Keratinocyte (primary cell): Measurements from ENCODE around the gene TP63. TPM values are rescaled to one million over a fixed set of nuclear protein-coding genes. Genes with fewer than 3 reads are reported as not detected.
A peak's percentile ranks its signal among the peaks of the same experiment; 100 is the strongest.

Experiments
- DNase-seq: peaks from one replicate; pipeline ENCODE4 v3.0.0-alpha.2; 2011; ENCODE audit warnings: low read depth, missing footprints, low spot score
- FAIRE-seq: peaks from 2 replicates; lab custom pipeline; 2011; peaks lifted over from hg19 to GRCh38; lab: Jason Lieb, UNC
- H2AFZ ChIP-seq: 2 replicates; pipeline ENCODE4 v1.6.0; 2012; ENCODE audit warnings: low read length, control low read depth, inconsistent platforms; ENCODE audit not compliant: control insufficient read depth
- H3K27ac ChIP-seq: 2 replicates; pipeline ENCODE4 v1.5.1; 2011; ENCODE audit warnings: low read length; ENCODE audit not compliant: control insufficient read depth, insufficient read depth
- H3K27me3 ChIP-seq: 3 replicates; pipeline ENCODE4 v1.6.0; 2011; ENCODE audit warnings: low read length; ENCODE audit not compliant: control insufficient read depth, insufficient read depth; ENCODE audit errors: extremely low read depth
- H3K36me3 ChIP-seq, 2 experiments: 2 replicates in 1 of 2; 3 replicates in 1 of 2; pipeline ENCODE4 v1.5.1; 2011; ENCODE audit warnings: low read length in 2 of 2, mild to moderate bottlenecking in 1 of 2; ENCODE audit not compliant: control insufficient read depth in 2 of 2, insufficient read depth in 2 of 2; ENCODE audit errors: extremely low read depth in 1 of 2
- H3K4me1 ChIP-seq: 3 replicates; pipeline ENCODE4 v1.5.1; 2011; ENCODE audit warnings: low read length; ENCODE audit not compliant: control insufficient read depth, insufficient read depth; ENCODE audit errors: extremely low read depth
- H3K4me2 ChIP-seq: 3 replicates; pipeline ENCODE4 v1.6.0; 2011; ENCODE audit warnings: low read depth, low read length; ENCODE audit not compliant: control insufficient read depth, insufficient read depth; ENCODE audit errors: extremely low read depth
- H3K4me3 ChIP-seq, 3 experiments: fragments of 200-600 bp in 1 of 3; sonication (generic) in 1 of 3; 2 replicates in 2 of 3; 3 replicates in 1 of 3; pipeline ENCODE4 v1.5.1; 2011 to 2016; ENCODE audit warnings: low read length in 3 of 3, mild to moderate bottlenecking in 3 of 3, control low read depth in 2 of 3, inconsistent platforms in 1 of 3, low read depth in 1 of 3, mixed read lengths in 1 of 3, mixed run types in 1 of 3, moderate library complexity in 1 of 3; ENCODE audit not compliant: control insufficient read depth in 2 of 3, insufficient read depth in 2 of 3; ENCODE audit errors: extremely low read depth in 1 of 3
- H3K79me2 ChIP-seq: 2 replicates; pipeline ENCODE4 v1.6.0; 2012; ENCODE audit warnings: low read length; ENCODE audit not compliant: control insufficient read depth, insufficient read depth
- H3K9ac ChIP-seq: 3 replicates; pipeline ENCODE4 v1.6.0; 2011; ENCODE audit warnings: low read length; ENCODE audit not compliant: control insufficient read depth, insufficient read depth; ENCODE audit errors: extremely low read depth
- H3K9me1 ChIP-seq: 3 replicates; pipeline ENCODE4 v1.6.0; 2011; ENCODE audit warnings: low read length; ENCODE audit not compliant: control insufficient read depth, insufficient read depth; ENCODE audit errors: extremely low read depth
- H3K9me3 ChIP-seq: 2 replicates; pipeline ENCODE4 v1.5.1; 2012; ENCODE audit warnings: low read depth, low read length; ENCODE audit not compliant: control insufficient read depth
- H4K20me1 ChIP-seq: 3 replicates; pipeline ENCODE4 v1.6.0; 2011; ENCODE audit warnings: low read length; ENCODE audit not compliant: control insufficient read depth, insufficient read depth; ENCODE audit errors: extremely low read depth
- CTCF ChIP-seq, 3 experiments: IDR thresholded peaks in 1 of 3; conservative IDR thresholded peaks in 1 of 3; optimal IDR thresholded peaks in 1 of 3; 2 replicates in 2 of 3; 3 replicates in 1 of 3; pipeline versions ENCODE3 to v1.5.1; 2011; ENCODE audit warnings: low read length in 3 of 3, mild to moderate bottlenecking in 3 of 3, moderate library complexity in 2 of 3, control low read depth in 1 of 3, inconsistent platforms in 1 of 3; ENCODE audit not compliant: insufficient read depth in 2 of 3; ENCODE audit errors: extremely low read depth in 1 of 3
- EZH2 ChIP-seq: IDR thresholded peaks from one replicate; pipeline ENCODE4 v1.6.1; 2012; ENCODE audit warnings: inconsistent platforms, mild to moderate bottlenecking, low read length, moderate library complexity
- dilution Hi-C: fragments of 300-500 bp; cut with MboI; formaldehyde crosslinking; loops from one replicate; pipeline ENCODE4 v1.7.0; 2020; ENCODE audit warnings: low sequenced_read_pairs; ENCODE audit not compliant: extremely low pct_ligation_motif_present
- polyA plus RNA-seq, 5 experiments: library from polyadenylated mRNA; depleted of rRNA in 3 of 5; stranded (reverse) in 3 of 5; stranded (forward) in 1 of 5; unstranded in 1 of 5; fragments of >200 nt; gene quantifications; 1 replicate in 1 of 5; 2 replicates in 3 of 5; 3 replicates in 1 of 5; pipeline versions ENCODE4 v1.2.1 to v1.2.3, GENCODE V29; 2011 to 2012; ENCODE audit warnings: missing spikeins in 2 of 5, low read depth in 1 of 5, low replicate concordance in 1 of 5

The TP63 gene
- polyA plus RNA-seq, 1 donor (not counting 4 experiments of a cell fraction or from before 2014, with no cell fraction given) = 214 TPM

- H3K9me1 ChIP-seq = no peaks in the 10 kb centered on the region
- no peaks in the 10 kb centered on the region for H3K9me3 ChIP-seq
- no peak overlapping the region for H3K4me2 ChIP-seq
- H3K36me3 ChIP-seq = peaks cover 22 to 57% of the 10 kb centered on the region in 2 experiments
- dilution Hi-C loops = no loop called here
- no peak for TF ChIP-seq EZH2
- no peak for TF ChIP-seq CTCF (optimal IDR thresholded peaks at IDR 0.05 in 1 of 3, IDR thresholded peaks at IDR 0.05 in 1 of 3, conservative IDR thresholded peaks at IDR 0.05 in 1 of 3; ENCODE audit: extremely low read depth in 1 of 3, insufficient read depth in 2 of 3, low read length in 3 of 3)
- H3K4me1 ChIP-seq = peaks cover 43% of the 10 kb centered on the region
- H2AFZ ChIP-seq = no peak overlapping the region
- no peaks in the 10 kb centered on the region for H4K20me1 ChIP-seq
- H3K4me3 ChIP-seq = no peak overlapping the region
- FAIRE-seq (no peak), DNase-seq (no peak)
- no peak overlapping the region for H3K9ac ChIP-seq
- H3K79me2 ChIP-seq = peaks cover 42% of the 10 kb centered on the region
- no peaks in the 10 kb centered on the region for H3K27me3 ChIP-seq
- H3K27ac ChIP-seq = peak overlapping the region; percentile 50
Observed at GRCh38 chr3:189863031-189863430, 231.8 kb downstream of the TP63 start.

GRCh38 chr3:189868061-189868460 lies 236.9 kb downstream of the TP63 start:
- Histone ChIP-seq H3K27ac (no peak overlapping the region), H3K4me1 (peaks cover 3% of the 10 kb centered on the region), H2AFZ (no peak overlapping the region), H3K9me3 (no peaks in the 10 kb centered on the region), H3K9me1 (no peaks in the 10 kb centered on the region), H3K27me3 (no peaks in the 10 kb centered on the region), H4K20me1 (no peaks in the 10 kb centered on the region), H3K4me2 (no peak overlapping the region), H3K36me3 (peaks cover 44 to 86% of the 10 kb centered on the region in 2 experiments), H3K4me3 (no peak overlapping the region), H3K9ac (no peak overlapping the region), H3K79me2 (peaks cover 15% of the 10 kb centered on the region)
- dilution Hi-C loops = no loop called here
- TF ChIP-seq EZH2 (no peak), CTCF (optimal IDR thresholded peaks at IDR 0.05 in 1 of 3, IDR thresholded peaks at IDR 0.05 in 1 of 3, conservative IDR thresholded peaks at IDR 0.05 in 1 of 3; ENCODE audit: extremely low read depth in 1 of 3, insufficient read depth in 2 of 3, low read length in 3 of 3) (no peak)
- no peak for DNase-seq
- FAIRE-seq = no peak
